ENCODE measurements around the gene LENG1. TPM values are rescaled to one million over a fixed set of nuclear protein-coding genes. Genes with fewer than 3 reads are reported as not detected.

Gene LENG1
- total RNA-seq, 1 donor from 2014 or later = 2.7 TPM

GRCh38 chr19:54169149-54169740, 9.7 kb upstream of the LENG1 start:
- H3K36me3 ChIP-seq = no peaks in the 10 kb centered on the region
- H3F3A ChIP-seq (ENCODE audit: low read depth) = peaks cover 17% of the 10 kb centered on the region
- no peaks in the 10 kb centered on the region for H3K9me3 ChIP-seq (ENCODE audit: low read depth)
- DNase-seq (ENCODE audit: low spot score) = no peak
- H3K27me3 ChIP-seq = peaks cover 16% of the 10 kb centered on the region
- peaks cover 3% of the 10 kb centered on the region for H3K4me1 ChIP-seq
- no peak overlapping the region for H3K4me3 Mint-ChIP-seq
- H3K4me2 ChIP-seq = no peak overlapping the region
- peaks cover 8% of the 10 kb centered on the region for H3K27me3 Mint-ChIP-seq (ENCODE audit: insufficient read depth, low read depth)
- no peak overlapping the region for H3K4me3 ChIP-seq
- H3K36me3 Mint-ChIP-seq = peaks cover under 1% of the 10 kb centered on the region
- H4K20me1 ChIP-seq (ENCODE audit: low read depth) = peaks cover 3% of the 10 kb centered on the region
- no peak overlapping the region for H3K9ac ChIP-seq
- no peaks in the 10 kb centered on the region for H3K79me2 ChIP-seq (ENCODE audit: low read depth)
- no peak overlapping the region for H2AFZ ChIP-seq (replicated peaks)
- H3K4me1 Mint-ChIP-seq = no peaks in the 10 kb centered on the region
- H3K9me3 Mint-ChIP-seq = peaks cover 14% of the 10 kb centered on the region
- no peak overlapping the region for H3K27ac Mint-ChIP-seq
- TF ChIP-seq EZH2 (IDR thresholded peaks at IDR 0.05) (no peak), EZH2phosphoT487 (IDR thresholded peaks at IDR 0.05) (no peak), CTCF (IDR thresholded peaks at IDR 0.05) (no peak)
- H3K27ac ChIP-seq = no peak overlapping the region

GRCh38 chr19:54168174-54168917, 8.8 kb upstream of the LENG1 start:
- Histone ChIP-seq H3K4me3 (no peak overlapping the region), H3K9me3 (ENCODE audit: low read depth) (no peaks in the 10 kb centered on the region), H3K36me3 (no peaks in the 10 kb centered on the region), H3K79me2 (ENCODE audit: low read depth) (no peaks in the 10 kb centered on the region), H4K20me1 (ENCODE audit: low read depth) (no peaks in the 10 kb centered on the region), H3K9ac (no peak overlapping the region), H2AFZ (replicated peaks) (no peak overlapping the region), H3F3A (ENCODE audit: low read depth) (peaks cover 13% of the 10 kb centered on the region), H3K4me2 (no peak overlapping the region), H3K4me1 (peaks cover 3% of the 10 kb centered on the region), H3K27me3 (peaks cover 25% of the 10 kb centered on the region), H3K27ac (no peak overlapping the region)
- TF ChIP-seq CTCF (IDR thresholded peaks at IDR 0.05) (peak; percentile 73), EZH2phosphoT487 (IDR thresholded peaks at IDR 0.05) (no peak), EZH2 (IDR thresholded peaks at IDR 0.05) (no peak)
- peaks cover 20% of the 10 kb centered on the region for H3K9me3 Mint-ChIP-seq
- no peak overlapping the region for H3K4me3 Mint-ChIP-seq
- no peaks in the 10 kb centered on the region for H3K4me1 Mint-ChIP-seq
- peak; percentile 91 for DNase-seq (ENCODE audit: low spot score)
- H3K36me3 Mint-ChIP-seq = peaks cover 6% of the 10 kb centered on the region
- H3K27me3 Mint-ChIP-seq (ENCODE audit: insufficient read depth, low read depth) = peaks cover 11% of the 10 kb centered on the region
- H3K27ac Mint-ChIP-seq = no peak overlapping the region

- peaks cover 30% of the 10 kb centered on the region for H3K9me3 Mint-ChIP-seq
- no peaks in the 10 kb centered on the region for H4K20me1 ChIP-seq (ENCODE audit: low read depth)
- H3K27me3 Mint-ChIP-seq (ENCODE audit: insufficient read depth, low read depth) = peaks cover 17% of the 10 kb centered on the region
- no peaks in the 10 kb centered on the region for H3K36me3 ChIP-seq
- no peak for DNase-seq (ENCODE audit: low spot score)
- no peaks in the 10 kb centered on the region for H3K9me3 ChIP-seq (ENCODE audit: low read depth)
- H3K4me3 ChIP-seq = no peak overlapping the region
- peaks cover 13% of the 10 kb centered on the region for H3K4me1 Mint-ChIP-seq
- H3F3A ChIP-seq (ENCODE audit: low read depth) = peaks cover 12% of the 10 kb centered on the region
- no peak overlapping the region for H3K9ac ChIP-seq
- no peak overlapping the region for H3K27ac Mint-ChIP-seq
- no peaks in the 10 kb centered on the region for H3K79me2 ChIP-seq (ENCODE audit: low read depth)
- no peak overlapping the region for H3K27ac ChIP-seq
- H3K4me3 Mint-ChIP-seq = no peak overlapping the region
- TF ChIP-seq EZH2phosphoT487 (IDR thresholded peaks at IDR 0.05) = no peak
- TF ChIP-seq EZH2 (IDR thresholded peaks at IDR 0.05) = no peak
- TF ChIP-seq CTCF (IDR thresholded peaks at IDR 0.05) = no peak
- no peak overlapping the region for H2AFZ ChIP-seq (replicated peaks)
- H3K27me3 ChIP-seq = peaks cover 39% of the 10 kb centered on the region
- peaks cover 13% of the 10 kb centered on the region for H3K36me3 Mint-ChIP-seq
- no peak overlapping the region for H3K4me2 ChIP-seq
- H3K4me1 ChIP-seq = no peaks in the 10 kb centered on the region
Measured at GRCh38 chr19:54165222-54165621, 5.7 kb upstream of the LENG1 start.
